ENCODE results near the gene TBC1D9.
A peak's percentile ranks its signal among the peaks of the same experiment; 100 is the strongest.

Gene TBC1D9

GRCh38 chr4:140744421-140744820 lies 11.8 kb downstream of the TBC1D9 start:
- Histone ChIP-seq H3K4me3 (ENCODE audit: low read length) (no peak overlapping the region), H3K4me1 (ENCODE audit: low read length) (peaks cover 40% of the 10 kb centered on the region), H2AFZ (ENCODE audit: low read length) (no peak overlapping the region), H3K79me2 (ENCODE audit: low read length) (peaks cover 61% of the 10 kb centered on the region), H4K20me1 (ENCODE audit: insufficient read depth, low read length) (no peaks in the 10 kb centered on the region), H3K27ac (ENCODE audit: low read length) (peak overlapping the region; percentile 95), H3K9ac (ENCODE audit: low read length) (peak overlapping the region; percentile 69), H3K27me3 (replicated peaks; ENCODE audit: insufficient read depth, low read length) (no peaks in the 10 kb centered on the region), H3K9me3 (replicated peaks; ENCODE audit: insufficient read depth, low read length) (no peaks in the 10 kb centered on the region), H3F3A (ENCODE audit: insufficient read depth, low read length) (peaks cover 43% of the 10 kb centered on the region), H3K9me2 (replicated peaks; ENCODE audit: insufficient read depth, low read length) (no peaks in the 10 kb centered on the region), H3K4me2 (ENCODE audit: low read depth, low read length) (peak overlapping the region; percentile 83), H3K36me3 (replicated peaks; ENCODE audit: insufficient read depth, low read length) (no peaks in the 10 kb centered on the region)
- TF ChIP-seq, protein P1, sequence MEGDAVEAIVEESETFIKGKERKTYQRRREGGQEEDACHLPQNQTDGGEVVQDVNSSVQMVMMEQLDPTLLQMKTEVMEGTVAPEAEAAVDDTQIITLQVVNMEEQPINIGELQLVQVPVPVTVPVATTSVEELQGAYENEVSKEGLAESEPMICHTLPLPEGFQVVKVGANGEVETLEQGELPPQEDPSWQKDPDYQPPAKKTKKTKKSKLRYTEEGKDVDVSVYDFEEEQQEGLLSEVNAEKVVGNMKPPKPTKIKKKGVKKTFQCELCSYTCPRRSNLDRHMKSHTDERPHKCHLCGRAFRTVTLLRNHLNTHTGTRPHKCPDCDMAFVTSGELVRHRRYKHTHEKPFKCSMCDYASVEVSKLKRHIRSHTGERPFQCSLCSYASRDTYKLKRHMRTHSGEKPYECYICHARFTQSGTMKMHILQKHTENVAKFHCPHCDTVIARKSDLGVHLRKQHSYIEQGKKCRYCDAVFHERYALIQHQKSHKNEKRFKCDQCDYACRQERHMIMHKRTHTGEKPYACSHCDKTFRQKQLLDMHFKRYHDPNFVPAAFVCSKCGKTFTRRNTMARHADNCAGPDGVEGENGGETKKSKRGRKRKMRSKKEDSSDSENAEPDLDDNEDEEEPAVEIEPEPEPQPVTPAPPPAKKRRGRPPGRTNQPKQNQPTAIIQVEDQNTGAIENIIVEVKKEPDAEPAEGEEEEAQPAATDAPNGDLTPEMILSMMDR (IDR thresholded peaks at IDR 0.05; ENCODE audit: low read length), result no peak
- no peak for TF ChIP-seq EZH2 (optimal IDR thresholded peaks at IDR 0.05; ENCODE audit: low read depth, low read length)
- TF ChIP-seq EZH2phosphoT487 (IDR thresholded peaks at IDR 0.05; ENCODE audit: low read length), result no peak
- DNase-seq, result peak; percentile 79

GRCh38 chr4:140743194-140743931 lies 12.8 kb downstream of the TBC1D9 start:
- H3F3A ChIP-seq (ENCODE audit: insufficient read depth, low read length), result peaks cover 43% of the 10 kb centered on the region
- peak overlapping the region; percentile 83 for H3K4me2 ChIP-seq (ENCODE audit: low read depth, low read length)
- H3K9ac ChIP-seq (ENCODE audit: low read length), result peak overlapping the region; percentile 69
- peaks cover 60% of the 10 kb centered on the region for H3K79me2 ChIP-seq (ENCODE audit: low read length)
- H3K4me3 ChIP-seq (ENCODE audit: low read length), result peak overlapping the region; percentile 51
- no peak for TF ChIP-seq EZH2 (optimal IDR thresholded peaks at IDR 0.05; ENCODE audit: low read depth, low read length)
- TF ChIP-seq, protein P1 (IDR thresholded peaks at IDR 0.05; ENCODE audit: low read length), result peak; percentile 50
- no peaks in the 10 kb centered on the region for H3K27me3 ChIP-seq (replicated peaks; ENCODE audit: insufficient read depth, low read length)
- peak overlapping the region; percentile 13 for H2AFZ ChIP-seq (ENCODE audit: low read length)
- no peaks in the 10 kb centered on the region for H4K20me1 ChIP-seq (ENCODE audit: insufficient read depth, low read length)
- no peaks in the 10 kb centered on the region for H3K9me3 ChIP-seq (replicated peaks; ENCODE audit: insufficient read depth, low read length)
- no peaks in the 10 kb centered on the region for H3K9me2 ChIP-seq (replicated peaks; ENCODE audit: insufficient read depth, low read length)
- peak; percentile 72 for DNase-seq
- no peaks in the 10 kb centered on the region for H3K36me3 ChIP-seq (replicated peaks; ENCODE audit: insufficient read depth, low read length)
- H3K4me1 ChIP-seq (ENCODE audit: low read length), result peaks cover 40% of the 10 kb centered on the region
- peak overlapping the region; percentile 95 for H3K27ac ChIP-seq (ENCODE audit: low read length)

DNA sequence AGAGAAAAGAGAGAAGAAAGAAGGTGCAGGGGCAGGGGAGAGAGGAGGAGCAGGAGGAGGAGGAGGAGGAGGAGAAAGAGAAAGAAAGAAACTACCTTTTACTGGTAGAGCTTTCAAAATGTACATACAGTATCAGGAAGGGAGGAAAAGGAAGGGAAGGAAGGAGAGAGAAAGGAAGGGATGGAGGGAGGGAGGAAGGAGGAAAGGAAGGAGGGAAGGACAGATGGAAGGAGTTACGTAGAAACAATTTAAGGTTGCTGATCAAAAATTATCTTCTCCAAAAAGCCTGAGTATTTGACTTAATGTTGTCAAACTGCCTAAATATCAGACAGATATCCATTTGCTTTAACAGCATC lies 13.4 kb downstream of the TBC1D9 start:
- Histone ChIP-seq H3K4me1 (ENCODE audit: low read length) (peaks cover 40% of the 10 kb centered on the region), H3K9me2 (replicated peaks; ENCODE audit: insufficient read depth, low read length) (no peaks in the 10 kb centered on the region), H3K9ac (ENCODE audit: low read length) (peak overlapping the region; percentile 69), H3F3A (ENCODE audit: insufficient read depth, low read length) (peaks cover 43% of the 10 kb centered on the region), H2AFZ (ENCODE audit: low read length) (peak overlapping the region; percentile 59; the same call in 1 of the 2 replicates), H3K4me3 (ENCODE audit: low read length) (peak overlapping the region; percentile 51), H3K79me2 (ENCODE audit: low read length) (peaks cover 59% of the 10 kb centered on the region), H3K4me2 (ENCODE audit: low read depth, low read length) (peak overlapping the region; percentile 83), H3K36me3 (replicated peaks; ENCODE audit: insufficient read depth, low read length) (no peaks in the 10 kb centered on the region), H3K27me3 (replicated peaks; ENCODE audit: insufficient read depth, low read length) (no peaks in the 10 kb centered on the region), H3K9me3 (replicated peaks; ENCODE audit: insufficient read depth, low read length) (no peaks in the 10 kb centered on the region), H3K27ac (ENCODE audit: low read length) (peak overlapping the region; percentile 95), H4K20me1 (ENCODE audit: insufficient read depth, low read length) (no peaks in the 10 kb centered on the region)
- TF ChIP-seq EZH2phosphoT487 (IDR thresholded peaks at IDR 0.05; ENCODE audit: low read length) (no peak), EZH2 (optimal IDR thresholded peaks at IDR 0.05; ENCODE audit: low read depth, low read length) (no peak)
- TF ChIP-seq, protein P1 (IDR thresholded peaks at IDR 0.05; ENCODE audit: low read length), result no peak
- no peak for DNase-seq

All from MM.1S (cell line).